ENCODE data around the gene SERINC5.

The SERINC5 gene

GRCh38 chr5:80119372-80119771 is 136.5 kb downstream of the SERINC5 start (continued):
- TF ChIP-seq TSHZ2 (CRISPR knock-in tag; IDR thresholded peaks at IDR 0.05), result no peak
- no peak for TF ChIP-seq BACH2 (CRISPR knock-in tag; IDR thresholded peaks at IDR 0.05; ENCODE audit: borderline replicate concordance)
- TF ChIP-seq ZFP30 (CRISPR knock-in tag; IDR thresholded peaks at IDR 0.05), result no peak

- no peak for ATAC-seq
- TF ChIP-seq ZC3H10 (CRISPR knock-in tag; IDR thresholded peaks at IDR 0.05) (no peak), ZFP30 (CRISPR knock-in tag; IDR thresholded peaks at IDR 0.05) (no peak), TSHZ2 (CRISPR knock-in tag; IDR thresholded peaks at IDR 0.05) (no peak), OSR1 (CRISPR knock-in tag; IDR thresholded peaks at IDR 0.05) (no peak), ZNF70 (CRISPR knock-in tag; IDR thresholded peaks at IDR 0.05) (no peak), PPARA (CRISPR knock-in tag; IDR thresholded peaks at IDR 0.05; ENCODE audit: borderline replicate concordance) (no peak), SNAI2 (CRISPR knock-in tag; IDR thresholded peaks at IDR 0.05) (no peak), RARB (CRISPR knock-in tag; IDR thresholded peaks at IDR 0.05) (no peak), ESRRG (CRISPR knock-in tag; IDR thresholded peaks at IDR 0.05) (no peak), TOX (CRISPR knock-in tag; IDR thresholded peaks at IDR 0.05; ENCODE audit: borderline replicate concordance) (no peak), CSRNP3 (CRISPR knock-in tag; IDR thresholded peaks at IDR 0.05) (no peak), PATZ1 (CRISPR knock-in tag; IDR thresholded peaks at IDR 0.05; ENCODE audit: borderline replicate concordance) (no peak), TCF4 (CRISPR knock-in tag; IDR thresholded peaks at IDR 0.05; ENCODE audit: borderline replicate concordance) (no peak)
- TF ChIP-seq, protein P1, sequence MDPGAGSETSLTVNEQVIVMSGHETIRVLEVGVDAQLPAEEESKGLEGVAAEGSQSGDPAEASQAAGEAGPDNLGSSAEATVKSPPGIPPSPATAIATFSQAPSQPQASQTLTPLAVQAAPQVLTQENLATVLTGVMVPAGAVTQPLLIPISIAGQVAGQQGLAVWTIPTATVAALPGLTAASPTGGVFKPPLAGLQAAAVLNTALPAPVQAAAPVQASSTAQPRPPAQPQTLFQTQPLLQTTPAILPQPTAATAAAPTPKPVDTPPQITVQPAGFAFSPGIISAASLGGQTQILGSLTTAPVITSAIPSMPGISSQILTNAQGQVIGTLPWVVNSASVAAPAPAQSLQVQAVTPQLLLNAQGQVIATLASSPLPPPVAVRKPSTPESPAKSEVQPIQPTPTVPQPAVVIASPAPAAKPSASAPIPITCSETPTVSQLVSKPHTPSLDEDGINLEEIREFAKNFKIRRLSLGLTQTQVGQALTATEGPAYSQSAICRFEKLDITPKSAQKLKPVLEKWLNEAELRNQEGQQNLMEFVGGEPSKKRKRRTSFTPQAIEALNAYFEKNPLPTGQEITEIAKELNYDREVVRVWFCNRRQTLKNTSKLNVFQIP (CRISPR knock-in tag; IDR thresholded peaks at IDR 0.05; ENCODE audit: borderline replicate concordance, low read depth), result no peak
These were observed 138.4 kb downstream of the SERINC5 start for GRCh38 chr5:80117446-80117845.

GRCh38 chr5:80116465-80116864 is 139.4 kb downstream of the SERINC5 start:
- TF ChIP-seq SNAI2 (CRISPR knock-in tag; IDR thresholded peaks at IDR 0.05), result no peak
- TF ChIP-seq ESRRG (CRISPR knock-in tag; IDR thresholded peaks at IDR 0.05), result no peak
- TF ChIP-seq ZFP3 (CRISPR knock-in tag; IDR thresholded peaks at IDR 0.05), result no peak
- TF ChIP-seq PPARA (CRISPR knock-in tag; IDR thresholded peaks at IDR 0.05; ENCODE audit: borderline replicate concordance), result no peak
- no peak for TF ChIP-seq ZC3H10 (CRISPR knock-in tag; IDR thresholded peaks at IDR 0.05)
- no peak for TF ChIP-seq BACH2 (CRISPR knock-in tag; IDR thresholded peaks at IDR 0.05; ENCODE audit: borderline replicate concordance)
- no peak for TF ChIP-seq ZFP30 (CRISPR knock-in tag; IDR thresholded peaks at IDR 0.05)
- no peak for TF ChIP-seq ISL1 (CRISPR knock-in tag; IDR thresholded peaks at IDR 0.05)
- TF ChIP-seq CSDC2 (CRISPR knock-in tag; IDR thresholded peaks at IDR 0.05), result no peak
- TF ChIP-seq TSHZ2 (CRISPR knock-in tag; IDR thresholded peaks at IDR 0.05), result no peak
- TF ChIP-seq ZNF565 (CRISPR knock-in tag; conservative IDR thresholded peaks at IDR 0.05; ENCODE audit: low read depth), result no peak
- no peak for TF ChIP-seq ZNF8 (CRISPR knock-in tag; IDR thresholded peaks at IDR 0.05)
- no peak for TF ChIP-seq ARNTL (CRISPR knock-in tag; IDR thresholded peaks at IDR 0.05; ENCODE audit: borderline replicate concordance, low read depth)
- no peak for ATAC-seq

Measured in SK-N-SH treated with all-trans-retinoic acid at 6 μM for 48 hours (cell line).